GM18870 (cell line): Measurements from ENCODE around the gene NIPSNAP3A.

Experiments used
- ATAC-seq: cut with Tn5 transposase; IDR thresholded peaks from one replicate; pipeline ENCODE4 v1.9.1; 2021; ENCODE audit warnings: moderate library complexity; ENCODE audit not compliant: unreplicated experiment

NIPSNAP3A gene

GRCh38 chr9:104805441-104805840 is 58.0 kb downstream of the NIPSNAP3A start:
- ATAC-seq, result no peak

GRCh38 chr9:104808035-104808614 is 60.6 kb downstream of the NIPSNAP3A start:
- no peak for ATAC-seq
